CD14-positive monocyte (primary cell): ENCODE results near the gene ACY1. TPM values are rescaled to one million over a fixed set of nuclear protein-coding genes. Genes with fewer than 3 reads are reported as not detected.

ENCODE experiments used
- DNase-seq, 3 donors: peaks; one replicate each; pipeline ENCODE4 v3.0.0-alpha.2; 2011 to 2022
- H2AFZ ChIP-seq: 2 replicates; pipeline ENCODE4 v1.6.0; 2012; ENCODE audit warnings: mild to moderate bottlenecking, low read depth, low read length, inconsistent platforms; ENCODE audit not compliant: insufficient read depth, poor library complexity, severe bottlenecking
- H3K27ac ChIP-seq, 2 donors: 1 replicate in 1 of 2; 2 replicates in 1 of 2; pipeline ENCODE4 v1.5.1; 2012 to 2013; ENCODE audit warnings: low read length in 2 of 2, control low read depth in 1 of 2, inconsistent platforms in 1 of 2, low read depth in 1 of 2, mild to moderate bottlenecking in 1 of 2
- H3K27me3 ChIP-seq, 2 donors: one replicate each; pipeline versions ENCODE4 v1.6.0 to v1.6.1; 2011 to 2013; ENCODE audit warnings: low read length in 2 of 2; ENCODE audit not compliant: control insufficient read depth in 2 of 2, insufficient read depth in 2 of 2
- H3K36me3 ChIP-seq, 2 donors: replicated peaks in 1 of 2; 1 replicate in 1 of 2; 2 replicates in 1 of 2; pipeline versions ENCODE4 v1.5.1 to v1.6.1; 2012 to 2013; ENCODE audit warnings: low read length in 2 of 2, control low read depth in 1 of 2, inconsistent platforms in 1 of 2, mild to moderate bottlenecking in 1 of 2; ENCODE audit not compliant: insufficient read depth in 2 of 2, control insufficient read depth in 1 of 2
- H3K4me1 ChIP-seq, 2 donors: 1 replicate in 1 of 2; 2 replicates in 1 of 2; pipeline versions ENCODE4 v1.5.1 to v1.6.1; 2012 to 2013; ENCODE audit warnings: low read length in 2 of 2, control low read depth in 1 of 2, inconsistent platforms in 1 of 2, mild to moderate bottlenecking in 1 of 2, moderate library complexity in 1 of 2; ENCODE audit not compliant: insufficient read depth in 2 of 2, control insufficient read depth in 1 of 2
- H3K4me2 ChIP-seq: replicated peaks from 2 replicates; pipeline ENCODE3; 2012; ENCODE audit warnings: low read length, moderate library complexity, mild to moderate bottlenecking; ENCODE audit not compliant: poor library complexity, severe bottlenecking; ENCODE audit errors: extremely low read depth
- H3K4me3 ChIP-seq, 3 experiments: fragments of 200-600 bp in 1 of 3; sonication (generic) in 1 of 3; replicated peaks in 1 of 3; 1 replicate in 2 of 3; 2 replicates in 1 of 3; pipeline ENCODE4 v1.5.1; 2011 to 2013; ENCODE audit warnings: low read length in 3 of 3, mild to moderate bottlenecking in 3 of 3, control low read depth in 2 of 3, low read depth in 2 of 3, inconsistent platforms in 1 of 3, moderate library complexity in 1 of 3
- H3K79me2 ChIP-seq: 2 replicates; pipeline ENCODE4 v1.6.0; 2012; ENCODE audit warnings: mild to moderate bottlenecking, control low read depth, inconsistent platforms, low read length, moderate library complexity; ENCODE audit not compliant: insufficient read depth
- H3K9ac ChIP-seq: 2 replicates; pipeline ENCODE4 v1.6.0; 2017; ENCODE audit warnings: low read length, mild to moderate bottlenecking; ENCODE audit not compliant: insufficient read depth, poor library complexity, severe bottlenecking
- H3K9me3 ChIP-seq, 2 donors: replicated peaks in 1 of 2; 1 replicate in 1 of 2; 2 replicates in 1 of 2; pipeline versions ENCODE4 v1.5.1 to v1.6.1; 2012 to 2013; ENCODE audit warnings: low read length in 2 of 2, control low read depth in 1 of 2; ENCODE audit not compliant: control insufficient read depth in 1 of 2, insufficient read depth in 1 of 2
- H4K20me1 ChIP-seq: 2 replicates; pipeline ENCODE4 v1.6.0; 2012; ENCODE audit warnings: mild to moderate bottlenecking, low read length, control low read depth, moderate library complexity; ENCODE audit not compliant: insufficient read depth
- H3K27ac Mint-ChIP-seq, 7 donors: one replicate each; pipeline ENCODE4 v1.8.0; 2020; ENCODE audit warnings: mild to moderate bottlenecking in 7 of 7, mixed read lengths in 7 of 7, moderate library complexity in 6 of 7, inconsistent platforms in 2 of 7
- H3K27me3 Mint-ChIP-seq, 3 donors: one replicate each; pipeline ENCODE4 v1.8.0; 2021 to 2022; ENCODE audit warnings: low read depth in 3 of 3, mild to moderate bottlenecking in 3 of 3, mixed read lengths in 3 of 3, moderate library complexity in 3 of 3, inconsistent platforms in 1 of 3
- H3K36me3 Mint-ChIP-seq, 2 donors: one replicate each; pipeline ENCODE4 v1.8.0; 2020; ENCODE audit warnings: mixed read lengths in 2 of 2, inconsistent platforms in 1 of 2, mild to moderate bottlenecking in 1 of 2
- H3K4me1 Mint-ChIP-seq: one replicate; pipeline ENCODE4 v1.8.0; 2020; ENCODE audit warnings: mild to moderate bottlenecking, mixed read lengths
- H3K4me3 Mint-ChIP-seq, 2 donors: one replicate each; pipeline ENCODE4 v1.8.0; 2020; ENCODE audit warnings: mild to moderate bottlenecking in 2 of 2, mixed read lengths in 2 of 2, moderate library complexity in 1 of 2
- H3K9me3 Mint-ChIP-seq, 7 donors: one replicate each; pipeline ENCODE4 v1.8.0; 2020 to 2022; ENCODE audit warnings: mixed read lengths in 7 of 7, mild to moderate bottlenecking in 6 of 7, moderate library complexity in 6 of 7, inconsistent platforms in 2 of 7
- WGBS: methylation state at CpG from one replicate; pipeline ENCODE4 v1.1.5; 2013; ENCODE audit warnings: missing lambda C conversion rate; ENCODE audit not compliant: insufficient coverage; 5-methylcytosine and 5-hydroxymethylcytosine counted together
- intact Hi-C, 2 donors: fragments of 100-400 bp; cut with micrococcal nuclease; formaldehyde crosslinking; loops; one replicate each; pipeline versions ENCODE4 v1.15.0 to v1.15.1; 2023
- polyA plus RNA-seq, 3 donors: library from polyadenylated mRNA; depleted of rRNA in 1 of 3; unstranded in 2 of 3; stranded (reverse) in 1 of 3; fragments of 300-500 nt in 2 of 3; fragments of >200 nt in 1 of 3; fragmentation: Illumina TruSeq in 2 of 3; gene quantifications; 1 replicate in 2 of 3; 2 replicates in 1 of 3; pipeline ENCODE4 v1.2.3, GENCODE V29; 2012 to 2021
- TF ChIP-seq, protein P1 (sequence below): fragments of 200-600 bp; IDR thresholded peaks from one replicate; pipeline ENCODE4 v1.8.0; 2022; ENCODE audit warnings: antibody characterized with exemption, mild to moderate bottlenecking

The ACY1 gene
- polyA plus RNA-seq, 3 donors: 13.3 to 18.0 (median 14.5) TPM

DNA sequence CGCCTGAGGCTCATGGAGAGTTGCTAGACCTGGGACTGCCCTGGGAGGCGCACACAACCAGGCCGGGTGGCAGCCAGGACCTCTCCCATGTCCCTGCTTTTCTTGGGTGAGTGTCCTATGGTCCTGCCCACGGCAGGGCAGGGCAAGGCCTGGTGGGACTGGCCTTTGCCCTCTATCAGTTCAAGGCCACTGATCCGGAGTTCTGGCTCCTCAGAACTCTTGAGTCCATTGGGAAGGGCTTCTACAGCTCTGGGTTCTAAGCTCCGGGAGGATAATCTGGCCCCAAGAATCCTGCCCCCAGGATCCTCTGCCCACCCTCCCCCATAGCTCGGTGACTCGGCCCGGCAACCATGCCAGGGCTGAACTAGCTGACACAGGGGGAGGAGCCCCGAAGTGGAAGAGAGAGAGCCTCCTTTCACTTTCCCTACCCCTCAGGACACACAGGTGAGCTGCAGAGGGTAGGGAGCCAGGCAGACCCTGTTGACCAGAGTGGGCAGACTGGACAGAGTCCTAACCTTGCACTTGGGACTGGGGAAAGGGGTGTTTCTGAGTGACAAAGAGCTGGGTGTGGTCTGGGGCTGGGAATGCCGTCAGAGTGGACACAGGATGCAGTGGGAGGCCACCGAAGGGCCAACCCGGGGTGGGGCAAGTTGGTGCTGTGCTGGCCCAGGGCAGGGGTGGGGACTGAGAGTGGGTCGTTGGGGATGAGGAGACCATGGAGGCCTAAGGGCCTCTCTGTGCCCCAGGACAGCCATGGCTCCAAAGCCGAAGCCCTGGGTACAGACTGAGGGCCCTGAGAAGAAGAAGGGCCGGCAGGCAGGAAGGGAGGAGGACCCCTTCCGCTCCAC lies 40.5 kb upstream of the ACY1 start:
- peak overlapping the region; percentile 58 to 86 for H3K27ac ChIP-seq
- H3K36me3 Mint-ChIP-seq: peaks cover 9 to 16% of the 10 kb centered on the region in 2 donors
- peaks cover 22 to 27% of the 10 kb centered on the region in 2 donors for H3K4me1 ChIP-seq
- H3K9ac ChIP-seq: peak overlapping the region; percentile 76
- H3K27me3 ChIP-seq: no peaks in the 10 kb centered on the region
- whole genome bisulfite sequencing: 47% methylated on average over 10 of the region's 17 CpGs
- H3K4me3 Mint-ChIP-seq: peak overlapping the region; percentile 85 to 86
- peaks cover 28% of the 10 kb centered on the region for H3K4me1 Mint-ChIP-seq
- peak overlapping the region; percentile 74 to 91 (median 84) for H3K27ac Mint-ChIP-seq
- peaks cover 19% of the 10 kb centered on the region for H3K79me2 ChIP-seq
- TF ChIP-seq, protein P1, sequence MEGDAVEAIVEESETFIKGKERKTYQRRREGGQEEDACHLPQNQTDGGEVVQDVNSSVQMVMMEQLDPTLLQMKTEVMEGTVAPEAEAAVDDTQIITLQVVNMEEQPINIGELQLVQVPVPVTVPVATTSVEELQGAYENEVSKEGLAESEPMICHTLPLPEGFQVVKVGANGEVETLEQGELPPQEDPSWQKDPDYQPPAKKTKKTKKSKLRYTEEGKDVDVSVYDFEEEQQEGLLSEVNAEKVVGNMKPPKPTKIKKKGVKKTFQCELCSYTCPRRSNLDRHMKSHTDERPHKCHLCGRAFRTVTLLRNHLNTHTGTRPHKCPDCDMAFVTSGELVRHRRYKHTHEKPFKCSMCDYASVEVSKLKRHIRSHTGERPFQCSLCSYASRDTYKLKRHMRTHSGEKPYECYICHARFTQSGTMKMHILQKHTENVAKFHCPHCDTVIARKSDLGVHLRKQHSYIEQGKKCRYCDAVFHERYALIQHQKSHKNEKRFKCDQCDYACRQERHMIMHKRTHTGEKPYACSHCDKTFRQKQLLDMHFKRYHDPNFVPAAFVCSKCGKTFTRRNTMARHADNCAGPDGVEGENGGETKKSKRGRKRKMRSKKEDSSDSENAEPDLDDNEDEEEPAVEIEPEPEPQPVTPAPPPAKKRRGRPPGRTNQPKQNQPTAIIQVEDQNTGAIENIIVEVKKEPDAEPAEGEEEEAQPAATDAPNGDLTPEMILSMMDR: no peak
- intact Hi-C loops: loop anchor here (2.0 to 5.0 kb wide), 5 partner anchors 32 to 199 kb away; partner anchors contain the start of genes ABHD14A (in 2 of the 2), ABHD14B (in 2 of the 2), DUSP7 (in 1 of the 2) and RPL29 (in 1 of the 2)
- H3K4me3 ChIP-seq: peak overlapping the region; percentile 35 to 90 (median 48)
- peak; percentile 26 to 38 (median 38) for DNase-seq
- peak overlapping the region; percentile 96 for H3K4me2 ChIP-seq
- no peaks in the 10 kb centered on the region for H4K20me1 ChIP-seq
- peaks cover 0 to 1% (median 0%) of the 10 kb centered on the region in 7 donors for H3K9me3 Mint-ChIP-seq
- no peaks in the 10 kb centered on the region for H3K9me3 ChIP-seq
- peak overlapping the region; percentile 85 for H2AFZ ChIP-seq
- H3K36me3 ChIP-seq: peaks cover 7 to 16% of the 10 kb centered on the region in 2 donors
- H3K27me3 Mint-ChIP-seq: peaks cover 0 to 2% (median 2%) of the 10 kb centered on the region in 3 donors
